IPS-18c (cell line): ENCODE data around the gene DCAF17.

Experiments
- H3K4me3 ChIP-seq: 2 replicates; pipeline ENCODE4 v1.7.0; 2013; ENCODE audit warnings: low read depth, mild to moderate bottlenecking, low read length, moderate library complexity; ENCODE audit not compliant: insufficient read depth
- H3K9me3 ChIP-seq: one replicate; pipeline ENCODE4 v1.6.1; 2013; ENCODE audit warnings: mild to moderate bottlenecking, low read length, moderate library complexity; ENCODE audit not compliant: control insufficient read depth, insufficient read depth

DCAF17 gene

GRCh38 chr2:171434013-171434989 is at the start of gene DCAF17:
TSS of gene DCAF17 (plus strand) at chr2:171434226. CDS start at chr2:171434578, 352 bp downstream.
- no peaks in the 10 kb centered on the region for H3K9me3 ChIP-seq
- H3K4me3 ChIP-seq, result peak within 1 kb of the TSS; percentile 91

DNA sequence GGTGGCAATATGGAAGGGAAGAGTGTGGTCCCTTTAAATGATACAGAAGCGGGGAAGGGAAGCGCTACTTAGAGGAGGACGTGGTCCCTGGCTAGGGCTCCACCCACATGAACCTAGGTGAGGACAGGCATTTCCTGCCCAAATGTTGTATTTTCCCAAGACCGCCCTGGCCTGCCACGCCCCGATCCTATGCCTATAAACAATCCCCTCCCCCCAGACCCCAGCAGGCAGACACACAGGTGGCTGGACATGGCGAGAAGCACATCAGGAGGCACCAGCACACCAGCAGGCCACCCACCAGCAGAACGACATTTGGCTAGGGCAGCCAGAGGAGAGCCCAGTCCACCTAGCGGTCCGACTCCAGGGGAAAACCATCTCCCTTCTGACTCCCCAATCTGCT is 47.4 kb upstream of the DCAF17 start:
- peak overlapping the region; percentile 20; the same call in 1 of the 2 replicates for H3K4me3 ChIP-seq
- no peaks in the 10 kb centered on the region for H3K9me3 ChIP-seq

GRCh38 chr2:171387052-171387451 is 47.0 kb upstream of the DCAF17 start:
- Histone ChIP-seq H3K9me3 (no peaks in the 10 kb centered on the region), H3K4me3 (no peak overlapping the region)

GRCh38 chr2:171389325-171389724 is 44.7 kb upstream of the DCAF17 start:
- Histone ChIP-seq H3K4me3 (no peak overlapping the region), H3K9me3 (no peaks in the 10 kb centered on the region)

DNA sequence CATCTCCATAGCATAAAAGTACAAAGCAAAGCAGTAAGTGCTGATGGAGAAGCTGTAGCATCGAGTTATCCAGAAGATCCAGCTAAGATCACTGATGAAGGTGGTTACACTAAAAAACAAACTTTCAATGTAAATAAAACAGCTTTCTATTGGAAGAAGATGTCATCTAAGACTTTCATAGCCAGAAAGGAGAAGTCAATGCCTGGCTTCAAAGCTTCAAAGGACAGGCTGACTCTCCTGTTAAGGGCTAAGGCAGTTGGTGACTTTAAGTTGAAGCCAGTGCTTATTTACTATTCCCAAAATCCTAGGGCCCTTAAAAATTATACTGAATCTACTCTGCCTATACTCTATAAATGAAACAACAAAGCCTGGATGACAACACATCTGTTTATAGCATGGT is 44.2 kb upstream of the DCAF17 start:
- Histone ChIP-seq H3K4me3 (no peak overlapping the region), H3K9me3 (no peaks in the 10 kb centered on the region)

DNA sequence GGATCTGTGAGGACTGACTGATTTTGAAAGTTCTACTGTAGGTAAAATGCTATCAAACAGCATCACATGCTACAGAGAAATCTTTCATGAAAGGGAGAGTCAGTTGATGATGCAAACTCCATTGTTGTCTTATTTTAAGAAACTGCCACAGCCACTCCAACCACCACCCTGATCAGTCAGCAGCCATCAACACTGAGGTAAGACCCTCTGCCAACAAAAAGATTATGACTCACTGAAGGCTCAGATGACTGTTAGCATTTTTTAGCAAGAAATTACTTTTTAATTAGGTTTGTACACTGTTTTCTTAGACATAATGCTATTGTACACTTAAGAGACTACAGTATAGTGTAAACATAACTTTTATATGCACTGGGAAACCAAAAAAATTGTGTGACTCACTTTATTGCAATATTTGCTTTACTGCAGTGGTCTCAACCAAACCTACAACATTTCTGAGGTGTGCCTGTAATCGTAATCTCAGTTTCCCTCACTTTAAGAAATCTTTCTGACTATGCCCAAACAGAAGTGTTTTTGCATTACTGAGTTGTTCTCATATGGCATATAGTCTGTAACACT is 43.0 kb upstream of the DCAF17 start:
- Histone ChIP-seq H3K4me3 (no peak overlapping the region), H3K9me3 (no peaks in the 10 kb centered on the region)

DNA sequence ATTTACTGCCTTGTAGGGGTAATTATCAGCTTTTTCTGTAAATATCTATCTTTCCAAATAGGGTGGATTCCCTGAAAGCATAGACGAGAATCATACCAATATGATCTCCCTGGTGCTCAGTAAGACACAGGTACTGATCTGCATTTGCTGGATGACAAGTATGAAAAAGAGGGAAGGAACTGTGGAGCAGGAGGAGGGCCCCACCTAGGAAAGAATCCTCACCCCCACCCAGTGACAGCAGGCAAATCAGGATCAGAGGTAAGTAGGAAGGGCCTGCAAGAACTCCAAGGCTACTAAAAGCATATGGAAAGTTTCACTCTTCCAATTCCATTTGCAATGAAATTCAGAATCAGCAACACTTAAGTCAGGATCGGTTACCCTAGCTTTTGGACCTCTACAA is 42.5 kb upstream of the DCAF17 start:
- H3K9me3 ChIP-seq, result no peaks in the 10 kb centered on the region
- no peak overlapping the region for H3K4me3 ChIP-seq

- no peak overlapping the region for H3K4me3 ChIP-seq
- no peaks in the 10 kb centered on the region for H3K9me3 ChIP-seq
Observed at GRCh38 chr2:171393487-171393886, 40.5 kb upstream of the DCAF17 start.

GRCh38 chr2:171394164-171394740 is 39.8 kb upstream of the DCAF17 start:
- Histone ChIP-seq H3K9me3 (no peaks in the 10 kb centered on the region), H3K4me3 (no peak overlapping the region)

- Histone ChIP-seq H3K9me3 (no peaks in the 10 kb centered on the region), H3K4me3 (no peak overlapping the region)
Observed at GRCh38 chr2:171399292-171399691, 34.7 kb upstream of the DCAF17 start.

- H3K4me3 ChIP-seq, result no peak overlapping the region
- H3K9me3 ChIP-seq, result no peaks in the 10 kb centered on the region
Observed at GRCh38 chr2:171400395-171400794, 33.6 kb upstream of the DCAF17 start.

GRCh38 chr2:171401947-171402346 is 32.1 kb upstream of the DCAF17 start:
- Histone ChIP-seq H3K9me3 (no peaks in the 10 kb centered on the region), H3K4me3 (no peak overlapping the region)

DNA sequence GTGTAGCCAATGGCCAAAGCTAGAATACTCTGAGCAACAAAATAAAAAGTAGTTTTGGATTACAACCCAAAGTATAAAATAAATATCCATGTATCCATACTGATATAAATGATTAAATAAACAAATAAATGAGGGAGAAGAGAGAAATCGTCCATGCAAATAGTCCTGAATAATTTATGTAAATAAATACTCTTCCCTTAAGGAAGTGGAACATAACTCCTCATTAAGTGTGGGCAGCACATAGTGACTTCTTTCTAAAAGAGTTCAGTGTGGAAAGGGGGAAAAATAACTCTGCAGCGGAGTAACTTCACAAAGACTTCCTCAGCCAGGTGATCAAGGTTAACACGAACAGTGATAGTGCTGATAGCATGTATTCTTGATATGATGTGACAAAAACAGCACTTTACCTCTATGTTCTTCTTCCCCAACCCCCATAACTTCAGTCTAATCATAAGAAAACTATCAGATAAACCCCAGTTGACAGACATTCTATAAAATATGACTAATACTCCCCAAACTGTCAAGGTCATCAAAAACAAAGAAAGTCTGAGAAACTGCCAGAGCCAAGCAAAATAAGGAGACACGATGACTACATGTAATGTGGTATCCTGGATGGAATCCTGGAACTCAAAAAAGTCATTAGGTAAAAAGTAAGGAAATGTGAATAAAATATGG is 31.0 kb upstream of the DCAF17 start:
- Histone ChIP-seq H3K4me3 (no peak overlapping the region), H3K9me3 (no peaks in the 10 kb centered on the region)

DNA sequence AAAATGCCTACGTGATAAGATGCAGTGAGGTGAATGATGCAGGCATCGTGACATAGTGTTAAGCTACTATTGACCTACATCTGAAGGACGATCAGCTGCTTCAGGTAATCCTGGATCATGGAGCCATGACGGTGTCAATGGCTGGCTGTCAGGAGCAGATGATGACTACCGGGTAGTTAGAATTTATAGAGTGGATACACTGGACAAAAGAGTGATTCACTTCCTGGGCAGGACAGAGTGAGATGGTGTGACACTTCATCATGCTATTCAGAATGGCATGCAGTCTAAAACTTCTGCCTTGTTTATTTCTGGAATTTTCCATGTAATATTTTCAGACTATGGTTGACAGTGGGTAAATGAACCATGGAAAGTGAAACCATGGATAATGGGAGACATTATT is 29.8 kb upstream of the DCAF17 start:
- Histone ChIP-seq H3K9me3 (no peaks in the 10 kb centered on the region), H3K4me3 (no peak overlapping the region)

GRCh38 chr2:171404719-171405118 is 29.3 kb upstream of the DCAF17 start:
- no peak overlapping the region for H3K4me3 ChIP-seq
- H3K9me3 ChIP-seq, result no peaks in the 10 kb centered on the region

GRCh38 chr2:171405546-171405945 is 28.5 kb upstream of the DCAF17 start:
- Histone ChIP-seq H3K9me3 (no peaks in the 10 kb centered on the region), H3K4me3 (no peak overlapping the region)

DNA sequence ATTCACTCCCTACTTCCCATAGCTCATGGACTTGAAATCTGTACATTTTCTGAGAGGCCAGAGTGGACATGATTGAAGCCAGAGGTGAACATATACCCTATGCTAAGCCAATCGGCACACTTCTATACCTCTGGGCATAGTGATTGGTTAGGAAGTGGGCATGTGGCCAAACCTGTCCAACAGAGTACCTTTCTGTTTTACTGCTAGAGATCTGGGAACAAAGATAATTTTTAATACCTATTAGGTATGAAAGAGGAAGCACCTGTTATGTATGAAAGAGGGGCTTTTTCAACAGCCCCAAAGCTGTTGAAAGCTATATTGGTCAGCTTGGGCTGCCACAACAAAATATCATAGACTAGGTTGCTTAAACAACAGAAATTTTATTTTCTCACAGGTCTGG is 28.0 kb upstream of the DCAF17 start:
- Histone ChIP-seq H3K9me3 (no peaks in the 10 kb centered on the region), H3K4me3 (no peak overlapping the region)
